AG09319 (cell line): ENCODE data around the gene RFFL.

ENCODE experiments used
- DNase-seq: peaks from one replicate; pipeline ENCODE4 v3.0.0-alpha.2; 2010; ENCODE audit warnings: low read depth; ENCODE audit errors: extremely low read depth
- TF ChIP-seq, protein P1 (sequence below): IDR thresholded peaks from 2 replicates; pipeline ENCODE4 v1.5.1; 2011; ENCODE audit warnings: low read depth, mild to moderate bottlenecking, inconsistent platforms, low read length, moderate library complexity

RFFL gene

GRCh38 chr17:34974179-34974578 is 89.3 kb downstream of the RFFL start:
- TF ChIP-seq, protein P1, sequence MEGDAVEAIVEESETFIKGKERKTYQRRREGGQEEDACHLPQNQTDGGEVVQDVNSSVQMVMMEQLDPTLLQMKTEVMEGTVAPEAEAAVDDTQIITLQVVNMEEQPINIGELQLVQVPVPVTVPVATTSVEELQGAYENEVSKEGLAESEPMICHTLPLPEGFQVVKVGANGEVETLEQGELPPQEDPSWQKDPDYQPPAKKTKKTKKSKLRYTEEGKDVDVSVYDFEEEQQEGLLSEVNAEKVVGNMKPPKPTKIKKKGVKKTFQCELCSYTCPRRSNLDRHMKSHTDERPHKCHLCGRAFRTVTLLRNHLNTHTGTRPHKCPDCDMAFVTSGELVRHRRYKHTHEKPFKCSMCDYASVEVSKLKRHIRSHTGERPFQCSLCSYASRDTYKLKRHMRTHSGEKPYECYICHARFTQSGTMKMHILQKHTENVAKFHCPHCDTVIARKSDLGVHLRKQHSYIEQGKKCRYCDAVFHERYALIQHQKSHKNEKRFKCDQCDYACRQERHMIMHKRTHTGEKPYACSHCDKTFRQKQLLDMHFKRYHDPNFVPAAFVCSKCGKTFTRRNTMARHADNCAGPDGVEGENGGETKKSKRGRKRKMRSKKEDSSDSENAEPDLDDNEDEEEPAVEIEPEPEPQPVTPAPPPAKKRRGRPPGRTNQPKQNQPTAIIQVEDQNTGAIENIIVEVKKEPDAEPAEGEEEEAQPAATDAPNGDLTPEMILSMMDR, result no peak

GRCh38 chr17:34961093-34961911 is 102.2 kb downstream of the RFFL start, which contains the start of the genes CCT6B and ZNF830:
Gene CCT6B, minus strand, starts transcription at chr17:34961460. Its CDS starts 67 bp downstream, at chr17:34961393.
Gene ZNF830, plus strand, starts transcription at chr17:34961540. Its CDS starts 27 bp downstream, at chr17:34961567.
- TF ChIP-seq, protein P1, result no peak
- DNase-seq, result peak; percentile 85

More at GRCh38 chr17:34974179-34974578, 89.3 kb downstream of the RFFL start:
- no peak for DNase-seq

DNA sequence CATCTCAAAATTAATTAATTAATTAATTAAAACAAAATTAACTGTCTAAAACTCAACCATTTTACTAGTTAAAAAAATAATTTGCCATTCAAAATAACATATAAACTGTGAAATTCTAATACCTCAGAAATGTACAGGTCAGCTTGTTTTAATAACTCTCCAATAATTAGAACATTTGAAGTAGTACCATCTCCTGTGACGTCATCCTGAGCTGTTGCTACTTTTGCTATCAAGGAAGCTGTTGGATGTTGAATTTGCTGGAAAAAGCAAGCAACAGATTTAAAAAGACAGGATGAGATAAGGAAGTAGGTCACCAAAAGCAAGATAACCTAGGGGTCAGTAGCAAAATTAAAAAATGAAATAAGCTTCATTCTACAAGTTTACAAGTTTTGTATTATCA is 105.1 kb downstream of the RFFL start:
- TF ChIP-seq, protein P1, result no peak
- no peak for DNase-seq
